ENCODE measurements around the gene RPTOR.
"Not testable (repeated sequence)": the region's sequence is repeated elsewhere in the genome, so short reads cannot be mapped to it uniquely, and the experiment has no call there.

Gene RPTOR

GRCh38 chr17:80750263-80750662 lies 205.6 kb downstream of the RPTOR start:
- DNase-seq = no peak

- no peak for DNase-seq
Observed at GRCh38 chr17:80751070-80751945, 206.7 kb downstream of the RPTOR start.

GRCh38 chr17:80751946-80752581 lies 207.4 kb downstream of the RPTOR start:
- DNase-seq = no peak

GRCh38 chr17:80753685-80754345 lies 209.2 kb downstream of the RPTOR start:
- DNase-seq = no peak

- no peak for DNase-seq
Observed at GRCh38 chr17:80754846-80755245, 210.2 kb downstream of the RPTOR start.

- DNase-seq = peak; percentile 9
Observed at GRCh38 chr17:80755650-80756405, 211.2 kb downstream of the RPTOR start.

- DNase-seq = no peak
Observed at GRCh38 chr17:80758481-80759376, 214.1 kb downstream of the RPTOR start.

GRCh38 chr17:80759377-80759673 lies 214.7 kb downstream of the RPTOR start:
- DNase-seq = peak; percentile 28

- peak; percentile 96 for DNase-seq
Observed at GRCh38 chr17:80760511-80760911, 215.9 kb downstream of the RPTOR start.

- DNase-seq = peak; percentile 85
Observed at GRCh38 chr17:80761110-80761871, 216.7 kb downstream of the RPTOR start.

GRCh38 chr17:80762076-80762475 lies 217.4 kb downstream of the RPTOR start:
- DNase-seq = peak; percentile 79

- peak; percentile 13 for DNase-seq
Observed at GRCh38 chr17:80763293-80763867, 218.7 kb downstream of the RPTOR start.

- not testable (repeated sequence) for DNase-seq
Observed at GRCh38 chr17:80764627-80765145, 220.0 kb downstream of the RPTOR start.

- no peak for DNase-seq
Observed at GRCh38 chr17:80765241-80765961, 220.8 kb downstream of the RPTOR start.

- no peak for DNase-seq
Observed at GRCh38 chr17:80766290-80766855, 221.7 kb downstream of the RPTOR start.

GRCh38 chr17:80768389-80768788 lies 223.8 kb downstream of the RPTOR start:
- DNase-seq = no peak

GRCh38 chr17:80768936-80769335 lies 224.3 kb downstream of the RPTOR start:
- DNase-seq = no peak

GRCh38 chr17:80769516-80769915 lies 224.9 kb downstream of the RPTOR start:
- DNase-seq = no peak

GRCh38 chr17:80769936-80770625 lies 225.4 kb downstream of the RPTOR start:
- DNase-seq = no peak
